K562 (cell line): Measurements from ENCODE around the gene CD84. TPM values are rescaled to one million over a fixed set of nuclear protein-coding genes. Genes with fewer than 3 reads are reported as not detected.

Experiments used
- ATAC-seq: fragments of 200-7000 bp; cut with Tn5 transposase; 3 replicates; pipeline ENCODE4 v1.9.1; 2020; ENCODE audit warnings: moderate library complexity
- BruUV-seq: library from RNA; stranded (reverse); fragments of 400-500 nt; replicated peaks from 2 replicates; lab custom pipeline; 2021; lab: Mats Ljungman, UMichigan
- CTCF ChIA-PET: fragments of 300-600 bp; formaldehyde crosslinking; extraction: SDS; loops from one replicate; lab custom pipeline; 2021; ENCODE audit warnings: low intra/inter-chr PET ratio; lab: Yijun Ruan, JAX
- POLR2A ChIA-PET: fragments of 300-600, 350-650 bp; sonication (Branson Sonifier 250); formaldehyde crosslinking; extraction: SDS; loops from one replicate; lab custom pipeline; 2021; ENCODE audit warnings: antibody characterized with exemption, inconsistent platforms; lab: Yijun Ruan, JAX
- DNase-seq, 4 experiments: peaks; one replicate each; pipeline versions ENCODE4 v3.0.0 to v3.0.0-alpha.2; 2011 to 2018; ENCODE audit warnings: low spot score in 3 of 4, mixed read lengths in 3 of 4; ENCODE audit errors: extremely low read depth in 1 of 4
- FAIRE-seq: peaks from 2 replicates; lab custom pipeline; 2011; peaks lifted over from hg19 to GRCh38; lab: Jason Lieb, UNC
- H2AFZ ChIP-seq: 2 replicates; pipeline ENCODE4 v1.6.0; 2011; ENCODE audit warnings: low read depth, low read length, control low read depth, inconsistent platforms
- H3K27ac ChIP-seq: fragments of 200-600 bp; 3 replicates; pipeline ENCODE4 v1.8.0; 2011; ENCODE audit warnings: low read depth, mild to moderate bottlenecking, control low read depth, inconsistent platforms, low read length, moderate library complexity, mixed read lengths; ENCODE audit errors: extremely low read depth
- H3K27me3 ChIP-seq, 2 experiments: fragments of 300-600 bp in 1 of 2; 2 replicates in 1 of 2; 3 replicates in 1 of 2; pipeline versions ENCODE4 v1.6.0 to v1.8.0; 2011; ENCODE audit warnings: inconsistent platforms in 2 of 2, low read length in 2 of 2, mild to moderate bottlenecking in 1 of 2, mixed read lengths in 1 of 2, moderate library complexity in 1 of 2; ENCODE audit not compliant: control insufficient read depth in 2 of 2, insufficient read depth in 2 of 2
- H3K36me3 ChIP-seq: fragments of 300-600 bp; 3 replicates; pipeline ENCODE4 v1.8.0; 2011; ENCODE audit warnings: mild to moderate bottlenecking, low read length, inconsistent platforms; ENCODE audit not compliant: control insufficient read depth, insufficient read depth
- H3K4me1 ChIP-seq, 2 experiments: fragments of 200-600 bp in 1 of 2; replicated peaks in 1 of 2; 2 replicates in 1 of 2; 3 replicates in 1 of 2; pipeline versions ENCODE4 v1.5.1 to v1.8.0; 2011; ENCODE audit warnings: inconsistent platforms in 2 of 2, low read length in 2 of 2, mild to moderate bottlenecking in 1 of 2, mixed read lengths in 1 of 2, moderate library complexity in 1 of 2; ENCODE audit not compliant: control insufficient read depth in 2 of 2, insufficient read depth in 2 of 2
- H3K4me2 ChIP-seq: 2 replicates; pipeline ENCODE4 v1.6.1; 2011; ENCODE audit warnings: low read length, control low read depth, inconsistent platforms, mixed read lengths; ENCODE audit not compliant: insufficient read depth
- H3K4me3 ChIP-seq: fragments of 200-600 bp; sonication (generic), shearing (Covaris generic); 2 replicates; pipeline ENCODE4 v1.5.1; 2016; ENCODE audit warnings: control low read depth, inconsistent platforms
- H3K79me2 ChIP-seq: fragments of 200-600 bp; 3 replicates; pipeline ENCODE4 v1.8.0; 2011; ENCODE audit warnings: low read length, inconsistent platforms; ENCODE audit not compliant: control insufficient read depth, insufficient read depth
- H3K9ac ChIP-seq, 2 experiments: 2 replicates each; pipeline versions ENCODE4 v1.6.0 to v1.6.1; 2011; ENCODE audit warnings: low read depth in 2 of 2, low read length in 2 of 2, control low read depth in 1 of 2, inconsistent platforms in 1 of 2, mild to moderate bottlenecking in 1 of 2, mixed read lengths in 1 of 2; ENCODE audit not compliant: insufficient read depth in 1 of 2
- H3K9me1 ChIP-seq: one replicate; pipeline ENCODE4 v1.6.0; 2011; ENCODE audit warnings: inconsistent platforms, mild to moderate bottlenecking, low read length, moderate library complexity; ENCODE audit not compliant: control insufficient read depth, insufficient read depth
- H3K9me3 ChIP-seq: replicated peaks from 2 replicates; pipeline ENCODE4 v1.5.1; 2011; ENCODE audit warnings: low read depth, low read length, inconsistent platforms; ENCODE audit not compliant: control insufficient read depth, insufficient read depth
- H4K20me1 ChIP-seq: replicated peaks from 2 replicates; pipeline ENCODE4 v1.6.1; 2011; ENCODE audit warnings: low read length, inconsistent platforms, mixed read lengths; ENCODE audit not compliant: control insufficient read depth, insufficient read depth
- ESRRB ChIP-seq: fragments of 250-450 bp; sonication (Bioruptor Pico); IDR thresholded peaks from 2 replicates; pipeline ENCODE4 v1.5.0; 2020; ENCODE audit warnings: mild to moderate bottlenecking, moderate library complexity, borderline replicate concordance
- HDAC3 ChIP-seq: fragments of 450-650 bp; IDR thresholded peaks from 2 replicates; pipeline ENCODE4 v1.6.1; 2018; ENCODE audit warnings: borderline replicate concordance, mild to moderate bottlenecking, moderate library complexity; ENCODE audit not compliant: partially characterized antibody
- HLTF ChIP-seq: fragments of 450-650 bp; IDR thresholded peaks from 2 replicates; pipeline ENCODE4 v1.6.1; 2016
- NFIX ChIP-seq: fragments of 250-450 bp; sonication (Bioruptor Pico); IDR thresholded peaks from 2 replicates; pipeline ENCODE4 v1.4.0; 2020; ENCODE audit warnings: low read depth, mild to moderate bottlenecking, moderate library complexity
- PHF8 ChIP-seq: fragments of 200-600 bp; sonication (generic); IDR thresholded peaks from 2 replicates; pipeline ENCODE4 v1.6.1; 2012; ENCODE audit warnings: mixed run types, mild to moderate bottlenecking, inconsistent platforms, low read length, moderate library complexity, borderline replicate concordance
- SMAD4 ChIP-seq: fragments of 250-450 bp; sonication (Bioruptor Pico); conservative IDR thresholded peaks from 2 replicates; pipeline ENCODE4 v1.8.0; 2021; ENCODE audit warnings: inconsistent platforms, mild to moderate bottlenecking, moderate library complexity
- TCFL5 ChIP-seq: fragments of 250-450 bp; sonication (Bioruptor Pico); conservative IDR thresholded peaks from 2 replicates; pipeline ENCODE4 v1.6.1; 2021; ENCODE audit warnings: mild to moderate bottlenecking, moderate library complexity, matching md5 sums
- ZNF316 ChIP-seq: fragments of 450-650 bp; IDR thresholded peaks from 2 replicates; pipeline ENCODE4 v1.6.1; 2016
- ZNF347 ChIP-seq: fragments of 450-650 bp; formaldehyde crosslinking; IDR thresholded peaks from 2 replicates; pipeline ENCODE4 v1.4.0; 2020; ENCODE audit warnings: low read depth, mild to moderate bottlenecking, moderate library complexity
- ZNF551 ChIP-seq: fragments of 250-450 bp; sonication (Bioruptor Pico); IDR thresholded peaks from 2 replicates; pipeline ENCODE4 v1.5.0; 2021; ENCODE audit warnings: mild to moderate bottlenecking, moderate library complexity
- WGBS: fragments of 100-300 bp; shearing (Covaris generic); methylation state at CpG from one replicate; pipeline ENCODE4 v1.1.6; 2016; ENCODE audit warnings: low coverage, mixed read lengths; ENCODE audit not compliant: insufficient coverage; ENCODE audit errors: missing lambda C conversion rate; 5-methylcytosine and 5-hydroxymethylcytosine counted together
- in situ Hi-C: fragments of 300-500 bp; cut with MboI; formaldehyde crosslinking; loops from 4 replicates; pipeline ENCODE4 v1.15.0; 2018; ENCODE audit warnings: inconsistent platforms, mixed read lengths
- intact Hi-C: fragments of 100-400 bp; cut with micrococcal nuclease; formaldehyde crosslinking; loops from 2 replicates; pipeline ENCODE4 v1.14.2; 2022
- polyA plus RNA-seq, 8 experiments: library from polyadenylated mRNA; depleted of rRNA in 4 of 8; stranded (reverse) in 5 of 8; unstranded in 3 of 8; fragments of >200 nt; fragmentation: Nextera tagmentation in 2 of 8; fragmentation: Illumina TruSeq in 1 of 8; extraction: Ambion mirVana in 2 of 8; extraction: Trizol in 1 of 8; gene quantifications; 2 replicates each; pipeline versions ENCODE4 v1.2.1 to v1.2.3, GENCODE V29; 2011 to 2014; ENCODE audit warnings: inconsistent platforms in 1 of 8, missing spikeins in 1 of 8
- total RNA-seq, 7 experiments: library from RNA; depleted of rRNA in 6 of 7; stranded (reverse); fragments of >200 nt in 6 of 7; fragmentation: Illumina TruSeq in 2 of 7; extraction: Trizol in 2 of 7; gene quantifications; 2 replicates each; pipeline versions ENCODE4 v1.2.1 to v1.2.3, GENCODE V29; 2011 to 2021; ENCODE audit warnings: low replicate concordance in 1 of 7
- TF ChIP-seq, protein P1 (sequence below): fragments of 450-650 bp; IDR thresholded peaks from 2 replicates; pipeline ENCODE4 v1.6.1; 2017; ENCODE audit warnings: antibody characterized with exemption, mild to moderate bottlenecking
- TF ChIP-seq, protein P2 (sequence below): fragments of 250-450 bp; sonication (Bioruptor Pico); IDR thresholded peaks from 2 replicates; pipeline ENCODE4 v1.4.0; 2020; ENCODE audit warnings: mild to moderate bottlenecking, moderate library complexity, borderline replicate concordance
- TF ChIP-seq, protein P3 (sequence below): IDR thresholded peaks from 2 replicates; pipeline ENCODE4 v1.6.1; 2012; ENCODE audit warnings: low read depth, low read length, improper control_type of control experiment, borderline replicate concordance

The CD84 gene
- total and polyA plus RNA-seq, 9 of the 15 experiments (the other 6 are each of a cell fraction or from before 2014, with no cell fraction given), result 0.82 to 6.8 (median 2.0) TPM

DNA sequence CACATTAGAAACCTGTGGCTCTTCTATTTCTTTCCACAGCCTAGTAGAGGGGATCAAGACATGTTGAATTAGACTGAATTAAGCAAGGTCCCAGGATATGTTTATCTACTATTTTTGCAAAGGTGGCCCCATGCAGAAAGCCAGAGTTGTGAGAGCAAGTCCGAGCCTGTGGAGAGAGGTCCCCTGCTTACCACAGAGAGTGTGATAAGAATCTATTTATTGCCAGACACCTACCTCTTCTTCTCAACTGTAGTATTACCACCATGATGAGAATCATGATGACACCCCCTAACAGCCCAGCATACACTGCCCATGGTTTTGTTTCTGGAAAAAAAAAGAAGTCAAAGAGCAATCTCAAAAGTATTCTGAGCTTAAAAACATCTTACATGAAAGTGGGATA, 44.6 kb upstream of the CD84 start:
- intact Hi-C loops, result loop anchor here (10.0 kb wide), 1 partner anchor 141 kb away; no protein-coding TSS in a partner anchor
- ChIA-PET POLR2A (interaction anchor here (0.5 to 0.6 kb wide), 2 partner anchors 219 to 450 kb away, joined by 3 read pairs; no protein-coding TSS in a partner anchor), CTCF (no interaction called here)
- no peak overlapping the region for H2AFZ ChIP-seq
- BruUV-seq, result no TSS peak
- no peaks in the 10 kb centered on the region for H3K36me3 ChIP-seq
- 21% methylated on average over 1 of the region's 1 CpG for WGBS
- H3K9ac ChIP-seq, result no peak overlapping the region
- H3K27ac ChIP-seq, result no peak overlapping the region
- no peak overlapping the region for H3K4me3 ChIP-seq
- no peaks in the 10 kb centered on the region for H3K79me2 ChIP-seq
- H3K4me2 ChIP-seq, result no peak overlapping the region
- no peaks in the 10 kb centered on the region for H3K27me3 ChIP-seq
- DNase-seq, result no peak
- in situ Hi-C loops, result no loop called here
- no peak for ATAC-seq
- FAIRE-seq, result no peak
- no peaks in the 10 kb centered on the region for H4K20me1 ChIP-seq
- TF ChIP-seq NFIX (CRISPR knock-in tag) (no peak), ZNF347 (CRISPR knock-in tag) (no peak), ZNF316 (no peak), HLTF (no peak), PHF8 (no peak), HDAC3 (no peak), TCFL5 (CRISPR knock-in tag) (no peak), ESRRB (CRISPR knock-in tag) (no peak), ZNF551 (CRISPR knock-in tag) (no peak), SMAD4 (no peak)
- TF ChIP-seq, protein P1, sequence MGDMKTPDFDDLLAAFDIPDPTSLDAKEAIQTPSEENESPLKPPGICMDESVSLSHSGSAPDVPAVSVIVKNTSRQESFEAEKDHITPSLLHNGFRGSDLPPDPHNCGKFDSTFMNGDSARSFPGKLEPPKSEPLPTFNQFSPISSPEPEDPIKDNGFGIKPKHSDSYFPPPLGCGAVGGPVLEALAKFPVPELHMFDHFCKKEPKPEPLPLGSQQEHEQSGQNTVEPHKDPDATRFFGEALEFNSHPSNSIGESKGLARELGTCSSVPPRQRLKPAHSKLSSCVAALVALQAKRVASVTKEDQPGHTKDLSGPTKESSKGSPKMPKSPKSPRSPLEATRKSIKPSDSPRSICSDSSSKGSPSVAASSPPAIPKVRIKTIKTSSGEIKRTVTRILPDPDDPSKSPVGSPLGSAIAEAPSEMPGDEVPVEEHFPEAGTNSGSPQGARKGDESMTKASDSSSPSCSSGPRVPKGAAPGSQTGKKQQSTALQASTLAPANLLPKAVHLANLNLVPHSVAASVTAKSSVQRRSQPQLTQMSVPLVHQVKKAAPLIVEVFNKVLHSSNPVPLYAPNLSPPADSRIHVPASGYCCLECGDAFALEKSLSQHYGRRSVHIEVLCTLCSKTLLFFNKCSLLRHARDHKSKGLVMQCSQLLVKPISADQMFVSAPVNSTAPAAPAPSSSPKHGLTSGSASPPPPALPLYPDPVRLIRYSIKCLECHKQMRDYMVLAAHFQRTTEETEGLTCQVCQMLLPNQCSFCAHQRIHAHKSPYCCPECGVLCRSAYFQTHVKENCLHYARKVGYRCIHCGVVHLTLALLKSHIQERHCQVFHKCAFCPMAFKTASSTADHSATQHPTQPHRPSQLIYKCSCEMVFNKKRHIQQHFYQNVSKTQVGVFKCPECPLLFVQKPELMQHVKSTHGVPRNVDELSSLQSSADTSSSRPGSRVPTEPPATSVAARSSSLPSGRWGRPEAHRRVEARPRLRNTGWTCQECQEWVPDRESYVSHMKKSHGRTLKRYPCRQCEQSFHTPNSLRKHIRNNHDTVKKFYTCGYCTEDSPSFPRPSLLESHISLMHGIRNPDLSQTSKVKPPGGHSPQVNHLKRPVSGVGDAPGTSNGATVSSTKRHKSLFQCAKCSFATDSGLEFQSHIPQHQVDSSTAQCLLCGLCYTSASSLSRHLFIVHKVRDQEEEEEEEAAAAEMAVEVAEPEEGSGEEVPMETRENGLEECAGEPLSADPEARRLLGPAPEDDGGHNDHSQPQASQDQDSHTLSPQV, result no peak
- TF ChIP-seq, protein P2, sequence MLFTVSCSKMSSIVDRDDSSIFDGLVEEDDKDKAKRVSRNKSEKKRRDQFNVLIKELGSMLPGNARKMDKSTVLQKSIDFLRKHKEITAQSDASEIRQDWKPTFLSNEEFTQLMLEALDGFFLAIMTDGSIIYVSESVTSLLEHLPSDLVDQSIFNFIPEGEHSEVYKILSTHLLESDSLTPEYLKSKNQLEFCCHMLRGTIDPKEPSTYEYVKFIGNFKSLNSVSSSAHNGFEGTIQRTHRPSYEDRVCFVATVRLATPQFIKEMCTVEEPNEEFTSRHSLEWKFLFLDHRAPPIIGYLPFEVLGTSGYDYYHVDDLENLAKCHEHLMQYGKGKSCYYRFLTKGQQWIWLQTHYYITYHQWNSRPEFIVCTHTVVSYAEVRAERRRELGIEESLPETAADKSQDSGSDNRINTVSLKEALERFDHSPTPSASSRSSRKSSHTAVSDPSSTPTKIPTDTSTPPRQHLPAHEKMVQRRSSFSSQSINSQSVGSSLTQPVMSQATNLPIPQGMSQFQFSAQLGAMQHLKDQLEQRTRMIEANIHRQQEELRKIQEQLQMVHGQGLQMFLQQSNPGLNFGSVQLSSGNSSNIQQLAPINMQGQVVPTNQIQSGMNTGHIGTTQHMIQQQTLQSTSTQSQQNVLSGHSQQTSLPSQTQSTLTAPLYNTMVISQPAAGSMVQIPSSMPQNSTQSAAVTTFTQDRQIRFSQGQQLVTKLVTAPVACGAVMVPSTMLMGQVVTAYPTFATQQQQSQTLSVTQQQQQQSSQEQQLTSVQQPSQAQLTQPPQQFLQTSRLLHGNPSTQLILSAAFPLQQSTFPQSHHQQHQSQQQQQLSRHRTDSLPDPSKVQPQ, result no peak
- TF ChIP-seq, protein P3, sequence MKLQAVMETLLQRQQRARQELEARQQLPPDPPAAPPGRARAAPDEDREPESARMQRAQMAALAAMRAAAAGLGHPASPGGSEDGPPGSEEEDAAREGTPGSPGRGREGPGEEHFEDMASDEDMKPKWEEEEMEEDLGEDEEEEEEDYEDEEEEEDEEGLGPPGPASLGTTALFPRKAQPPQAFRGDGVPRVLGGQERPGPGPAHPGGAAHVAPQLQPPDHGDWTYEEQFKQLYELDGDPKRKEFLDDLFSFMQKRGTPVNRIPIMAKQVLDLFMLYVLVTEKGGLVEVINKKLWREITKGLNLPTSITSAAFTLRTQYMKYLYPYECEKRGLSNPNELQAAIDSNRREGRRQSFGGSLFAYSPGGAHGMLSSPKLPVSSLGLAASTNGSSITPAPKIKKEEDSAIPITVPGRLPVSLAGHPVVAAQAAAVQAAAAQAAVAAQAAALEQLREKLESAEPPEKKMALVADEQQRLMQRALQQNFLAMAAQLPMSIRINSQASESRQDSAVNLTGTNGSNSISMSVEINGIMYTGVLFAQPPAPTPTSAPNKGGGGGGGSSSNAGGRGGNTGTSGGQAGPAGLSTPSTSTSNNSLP, result no peak
- no peaks in the 10 kb centered on the region for H3K9me1 ChIP-seq
- H3K9me3 ChIP-seq, result 0 out of 2 replicates have a peak, but pooled peaks cover 1% of the 10 kb centered on the region
- H3K4me1 ChIP-seq, result peaks cover 10 to 33% of the 10 kb centered on the region in 2 experiments; a peak in 4 of 5 replicates
